AG09309 (cell line): ENCODE data around the gene C19orf12.

Experiments used
- DNase-seq: peaks from one replicate; pipeline ENCODE4 v3.0.0-alpha.2; 2010; ENCODE audit warnings: low read depth
- H3K4me3 ChIP-seq: 2 replicates; pipeline ENCODE4 v1.5.1; 2011; ENCODE audit warnings: mild to moderate bottlenecking, low read depth, low read length, moderate library complexity; ENCODE audit not compliant: control insufficient read depth
- TF ChIP-seq, protein P1 (sequence below): IDR thresholded peaks from 2 replicates; pipeline ENCODE4 v1.5.1; 2011; ENCODE audit warnings: mild to moderate bottlenecking, low read depth, low read length, inconsistent platforms; ENCODE audit not compliant: insufficient read depth, control insufficient read depth; ENCODE audit errors: missing control alignments

Gene C19orf12

DNA sequence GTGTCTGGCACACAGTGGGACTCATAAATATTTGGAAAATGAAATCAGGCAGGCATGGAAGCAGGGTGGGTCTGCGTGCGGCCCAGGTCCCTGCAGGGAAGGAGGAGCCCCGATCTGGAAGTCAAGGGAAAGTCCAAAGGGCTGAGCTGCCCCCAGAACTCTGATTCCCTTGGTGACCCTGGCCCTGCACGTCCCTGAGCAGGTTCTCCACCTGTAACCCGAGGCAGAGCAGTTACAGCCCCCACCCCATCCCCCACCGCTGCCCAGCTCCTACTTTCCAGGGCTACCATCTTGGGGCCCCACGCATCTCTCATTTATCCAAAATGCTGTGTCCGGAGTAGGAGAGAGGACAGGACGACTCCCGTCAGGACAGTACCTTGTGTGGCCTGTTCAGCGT is 47.7 kb downstream of the C19orf12 start:
- peak overlapping the region; percentile 65 for H3K4me3 ChIP-seq
- no peak for DNase-seq
- TF ChIP-seq, protein P1, sequence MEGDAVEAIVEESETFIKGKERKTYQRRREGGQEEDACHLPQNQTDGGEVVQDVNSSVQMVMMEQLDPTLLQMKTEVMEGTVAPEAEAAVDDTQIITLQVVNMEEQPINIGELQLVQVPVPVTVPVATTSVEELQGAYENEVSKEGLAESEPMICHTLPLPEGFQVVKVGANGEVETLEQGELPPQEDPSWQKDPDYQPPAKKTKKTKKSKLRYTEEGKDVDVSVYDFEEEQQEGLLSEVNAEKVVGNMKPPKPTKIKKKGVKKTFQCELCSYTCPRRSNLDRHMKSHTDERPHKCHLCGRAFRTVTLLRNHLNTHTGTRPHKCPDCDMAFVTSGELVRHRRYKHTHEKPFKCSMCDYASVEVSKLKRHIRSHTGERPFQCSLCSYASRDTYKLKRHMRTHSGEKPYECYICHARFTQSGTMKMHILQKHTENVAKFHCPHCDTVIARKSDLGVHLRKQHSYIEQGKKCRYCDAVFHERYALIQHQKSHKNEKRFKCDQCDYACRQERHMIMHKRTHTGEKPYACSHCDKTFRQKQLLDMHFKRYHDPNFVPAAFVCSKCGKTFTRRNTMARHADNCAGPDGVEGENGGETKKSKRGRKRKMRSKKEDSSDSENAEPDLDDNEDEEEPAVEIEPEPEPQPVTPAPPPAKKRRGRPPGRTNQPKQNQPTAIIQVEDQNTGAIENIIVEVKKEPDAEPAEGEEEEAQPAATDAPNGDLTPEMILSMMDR: no peak

DNA sequence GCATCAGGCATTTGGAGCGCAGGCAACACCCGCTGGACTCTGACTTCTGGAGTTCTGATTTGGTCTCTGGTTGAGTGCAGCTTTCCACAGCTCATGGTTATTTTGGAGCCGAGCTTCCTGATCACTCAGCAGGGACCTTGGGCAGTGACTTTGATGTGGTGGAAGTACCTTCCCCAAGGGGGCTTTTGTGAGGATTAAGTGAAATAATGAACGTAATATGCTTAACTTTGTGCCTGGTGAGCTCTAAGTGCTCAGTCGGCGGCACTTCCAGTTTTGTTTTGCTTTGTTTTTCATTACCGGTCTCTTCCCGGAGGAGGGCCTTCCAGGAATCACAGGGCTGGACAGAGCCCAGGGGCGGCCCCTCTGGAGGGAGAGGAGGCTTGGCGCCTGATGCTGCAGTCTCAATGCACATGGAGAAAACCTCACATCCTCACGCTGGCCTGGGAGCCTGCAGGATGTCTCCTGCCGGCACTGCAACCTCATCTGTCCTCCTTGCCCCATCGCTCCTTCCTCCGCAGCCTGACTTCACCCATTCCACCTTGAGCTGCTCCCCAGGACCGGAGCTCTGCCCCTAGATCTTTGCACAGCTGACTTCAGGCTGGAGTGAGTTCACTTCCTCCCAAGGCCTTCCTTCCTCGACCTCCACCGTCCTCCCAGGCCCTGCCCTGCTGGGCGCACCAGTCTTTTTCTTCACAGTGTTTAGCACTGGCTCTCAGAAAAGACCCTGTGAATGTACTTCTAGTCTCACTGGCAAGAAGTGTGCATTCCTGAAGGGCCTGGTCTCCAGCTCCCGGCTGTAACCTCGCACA is 48.3 kb downstream of the C19orf12 start:
- no peak for DNase-seq
- peak overlapping the region; percentile 65 for H3K4me3 ChIP-seq
- TF ChIP-seq, protein P1: no peak

- TF ChIP-seq, protein P1: no peak
- no peak for DNase-seq
- peak overlapping the region; percentile 65 for H3K4me3 ChIP-seq
Observed at GRCh38 chr19:29665826-29666577, 49.1 kb downstream of the C19orf12 start.

DNA sequence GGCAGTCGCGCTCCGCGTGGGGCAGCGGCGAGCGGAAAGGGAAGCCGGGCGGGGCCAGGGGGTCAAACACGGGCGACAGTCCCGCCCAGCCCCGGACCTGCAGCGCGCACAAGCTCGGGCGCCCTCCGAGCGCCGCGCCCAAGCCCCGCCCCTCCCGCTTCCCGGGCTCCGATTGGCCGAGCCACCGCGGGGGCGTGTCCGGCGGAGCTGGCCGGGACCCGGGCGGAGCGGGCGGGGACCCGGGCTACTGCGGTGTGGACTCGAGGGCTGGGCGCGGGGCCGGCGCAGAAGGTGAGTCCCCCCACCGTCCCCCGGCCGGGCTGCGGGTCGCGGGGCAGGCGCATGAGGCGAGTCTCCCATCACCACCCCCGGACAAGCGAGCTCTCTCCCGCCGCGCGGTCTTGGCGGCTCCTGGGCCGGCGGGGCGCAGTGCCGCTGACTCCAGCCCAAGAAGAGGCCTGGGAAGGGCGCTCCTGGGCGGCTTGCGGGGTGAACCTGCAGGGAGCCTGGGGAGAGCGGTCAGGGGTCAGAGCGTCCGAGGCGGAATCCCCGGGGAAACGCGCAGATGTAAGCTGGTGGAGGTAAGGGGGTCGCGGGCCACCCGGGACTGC is 49.7 kb downstream of the C19orf12 start, which contains the start of gene PLEKHF1:
TSS of gene PLEKHF1 (plus strand) at position 247 of the 611 bp plus-strand sequence. CDS start 8,379 bp downstream, outside the sequence.
- TF ChIP-seq, protein P1: no peak
- DNase-seq: no peak
- peak within 1 kb of the TSS; percentile 65 for H3K4me3 ChIP-seq

DNA sequence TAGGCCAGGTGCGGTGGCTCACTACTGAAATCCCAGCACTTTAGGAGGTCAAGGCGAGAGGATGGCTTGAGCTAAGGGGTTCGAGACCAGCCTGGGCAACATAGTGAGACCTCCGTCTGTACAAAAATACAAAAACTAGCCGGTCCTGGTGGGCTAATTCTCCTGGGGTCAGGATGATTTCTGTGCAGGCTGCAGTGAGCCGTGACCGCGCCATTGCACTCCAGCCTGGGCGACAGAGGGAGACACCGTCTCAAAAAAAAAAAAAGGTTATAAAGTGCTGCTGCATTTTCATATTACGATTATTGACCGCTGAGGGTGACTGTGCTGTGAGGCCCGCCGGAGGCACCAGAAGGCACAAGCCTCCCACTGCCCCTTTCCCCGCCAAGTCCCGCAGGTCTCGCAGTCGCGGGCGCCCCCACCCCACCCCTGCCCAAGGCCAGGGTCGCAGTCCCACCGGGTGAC is 50.3 kb downstream of the C19orf12 start:
- DNase-seq: no peak
- H3K4me3 ChIP-seq: peak overlapping the region; percentile 65
- TF ChIP-seq, protein P1: no peak
